Immature natural killer cell (primary cell): Measurements from ENCODE around the gene GALNT16. TPM values are rescaled to one million over a fixed set of nuclear protein-coding genes. Genes with fewer than 3 reads are reported as not detected.

Experiments
- DNase-seq, 3 donors: peaks; one replicate each; pipeline ENCODE4 v3.0.0; 2022; ENCODE audit warnings: mixed read lengths in 1 of 3
- H3K27ac Mint-ChIP-seq, 6 donors: one replicate each; pipeline ENCODE4 v1.8.0; 2020; ENCODE audit warnings: mixed read lengths in 6 of 6, mild to moderate bottlenecking in 5 of 6, inconsistent platforms in 4 of 6, moderate library complexity in 3 of 6
- H3K27me3 Mint-ChIP-seq, 3 donors: one replicate each; pipeline ENCODE4 v1.8.0; 2020 to 2021; ENCODE audit warnings: low read depth in 3 of 3, mild to moderate bottlenecking in 3 of 3, mixed read lengths in 3 of 3, moderate library complexity in 3 of 3, inconsistent platforms in 1 of 3
- H3K36me3 Mint-ChIP-seq, 3 donors: one replicate each; pipeline ENCODE4 v1.8.0; 2020; ENCODE audit warnings: mixed read lengths in 3 of 3, inconsistent platforms in 2 of 3, mild to moderate bottlenecking in 2 of 3
- H3K4me1 Mint-ChIP-seq, 2 donors: one replicate each; pipeline ENCODE4 v1.8.0; 2020; ENCODE audit warnings: inconsistent platforms in 2 of 2, mild to moderate bottlenecking in 2 of 2, mixed read lengths in 2 of 2, moderate library complexity in 1 of 2
- H3K4me3 Mint-ChIP-seq, 5 donors: one replicate each; pipeline ENCODE4 v1.8.0; 2020; ENCODE audit warnings: mild to moderate bottlenecking in 5 of 5, mixed read lengths in 5 of 5, inconsistent platforms in 3 of 5, moderate library complexity in 3 of 5
- H3K9me3 Mint-ChIP-seq, 6 donors: one replicate each; pipeline ENCODE4 v1.8.0; 2020; ENCODE audit warnings: mild to moderate bottlenecking in 6 of 6, mixed read lengths in 6 of 6, inconsistent platforms in 4 of 6, moderate library complexity in 3 of 6
- polyA plus RNA-seq, 3 donors: library from polyadenylated mRNA; unstranded; fragments of 300-500 nt; fragmentation: Illumina TruSeq; gene quantifications; one replicate each; pipeline ENCODE4 v1.2.3, GENCODE V29; 2021

GALNT16 gene
- polyA plus RNA-seq, 3 donors from 2014 or later = not detected

DNA sequence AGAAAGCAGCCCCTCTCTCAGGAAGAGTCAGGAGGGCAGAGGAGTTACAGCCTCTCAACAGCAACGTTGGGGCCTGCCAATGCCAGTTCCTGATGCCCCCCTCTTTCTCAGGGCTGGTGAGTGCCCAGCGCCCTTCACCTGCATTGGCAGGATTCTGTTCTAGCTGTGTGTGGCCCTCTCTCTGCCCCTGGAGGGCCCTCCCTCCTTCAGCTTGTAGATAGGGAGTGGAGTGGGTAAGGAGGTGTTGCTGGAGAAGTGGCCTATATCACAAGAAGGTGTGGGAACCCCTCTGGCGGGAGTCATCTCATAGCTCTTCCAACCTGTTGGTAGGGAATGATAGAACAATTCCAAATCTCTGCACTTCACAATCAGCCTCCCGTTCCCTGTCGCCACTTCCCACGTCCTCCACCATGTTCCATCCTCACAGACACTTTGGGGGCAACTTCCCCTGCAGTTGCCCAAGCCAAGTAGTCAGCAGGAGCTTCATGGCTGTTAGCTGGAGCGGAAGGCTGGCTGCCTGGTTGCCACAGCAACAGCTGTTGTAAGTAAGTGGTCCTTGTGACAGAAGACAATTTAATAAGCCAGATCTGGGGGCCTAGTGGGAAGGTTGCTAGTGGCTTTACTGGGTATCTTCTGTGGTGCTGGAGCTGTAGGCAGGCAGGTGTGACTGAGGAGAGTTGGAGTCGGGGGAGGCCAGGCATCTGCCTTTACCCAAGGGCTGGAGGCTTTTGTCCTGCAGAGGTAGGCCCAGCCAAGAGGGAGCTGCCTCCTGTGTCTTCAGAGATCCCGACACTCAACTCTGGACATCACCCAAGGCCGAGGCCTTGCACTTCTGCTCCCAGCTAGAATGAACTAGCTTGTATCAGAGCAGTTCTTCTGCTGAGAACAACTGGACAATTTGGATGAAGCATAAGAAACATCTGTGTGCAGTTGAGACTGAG, 38.4 kb downstream of the GALNT16 start:
- Mint-ChIP-seq H3K36me3 (no peaks in the 10 kb centered on the region), H3K27ac (no peak overlapping the region)

DNA sequence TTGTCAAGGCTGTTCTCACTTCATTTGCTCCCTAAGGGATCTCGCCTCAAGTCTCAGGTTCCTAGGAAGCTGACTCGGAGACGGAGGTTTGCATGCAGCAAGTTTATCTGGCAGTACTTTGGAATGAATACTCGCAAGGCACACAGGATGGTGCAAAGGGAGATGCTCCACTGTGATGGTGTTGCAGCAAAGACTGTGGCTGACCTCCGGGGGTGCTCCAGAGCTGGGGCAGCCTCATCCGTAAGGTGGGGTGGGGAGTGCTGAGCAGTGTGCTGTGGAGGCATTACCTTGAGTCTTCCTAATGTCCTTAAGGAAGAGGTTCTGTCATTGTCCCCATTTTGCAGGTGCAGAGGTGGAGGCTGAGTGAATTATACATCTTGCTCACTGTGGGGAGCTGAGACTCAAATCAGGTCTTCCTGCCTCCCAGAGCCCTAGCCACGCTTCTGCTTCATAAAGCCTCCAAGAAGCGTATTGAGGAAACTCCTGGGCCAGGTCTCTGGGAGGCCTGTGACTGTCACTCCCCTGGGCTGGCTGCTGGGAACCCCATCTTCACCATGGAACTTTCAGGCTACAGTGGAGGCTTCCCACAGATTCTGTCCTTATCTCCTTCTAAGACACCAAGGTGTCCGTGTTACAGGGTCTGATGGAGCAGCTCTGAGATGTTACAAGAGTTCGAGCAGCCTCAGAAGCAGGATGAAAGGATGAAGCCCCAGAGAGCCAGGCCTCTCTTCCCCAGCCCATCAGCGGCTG, 39.5 kb downstream of the GALNT16 start:
- no peaks in the 10 kb centered on the region for H3K36me3 Mint-ChIP-seq
- no peak overlapping the region for H3K4me3 Mint-ChIP-seq
- peaks cover 0 to 5% (median 4%) of the 10 kb centered on the region in 3 donors for H3K27me3 Mint-ChIP-seq
- H3K27ac Mint-ChIP-seq = no peak overlapping the region
- no peak for DNase-seq
- no peaks in the 10 kb centered on the region for H3K4me1 Mint-ChIP-seq
- H3K9me3 Mint-ChIP-seq = no peaks in the 10 kb centered on the region

More for the DNA sequence above, 38.4 kb downstream of the GALNT16 start:
- Mint-ChIP-seq H3K4me3 (no peak overlapping the region), H3K27me3 (peaks cover 0 to 5% (median 4%) of the 10 kb centered on the region in 3 donors), H3K4me1 (no peaks in the 10 kb centered on the region), H3K9me3 (no peaks in the 10 kb centered on the region)
- no peak for DNase-seq

DNA sequence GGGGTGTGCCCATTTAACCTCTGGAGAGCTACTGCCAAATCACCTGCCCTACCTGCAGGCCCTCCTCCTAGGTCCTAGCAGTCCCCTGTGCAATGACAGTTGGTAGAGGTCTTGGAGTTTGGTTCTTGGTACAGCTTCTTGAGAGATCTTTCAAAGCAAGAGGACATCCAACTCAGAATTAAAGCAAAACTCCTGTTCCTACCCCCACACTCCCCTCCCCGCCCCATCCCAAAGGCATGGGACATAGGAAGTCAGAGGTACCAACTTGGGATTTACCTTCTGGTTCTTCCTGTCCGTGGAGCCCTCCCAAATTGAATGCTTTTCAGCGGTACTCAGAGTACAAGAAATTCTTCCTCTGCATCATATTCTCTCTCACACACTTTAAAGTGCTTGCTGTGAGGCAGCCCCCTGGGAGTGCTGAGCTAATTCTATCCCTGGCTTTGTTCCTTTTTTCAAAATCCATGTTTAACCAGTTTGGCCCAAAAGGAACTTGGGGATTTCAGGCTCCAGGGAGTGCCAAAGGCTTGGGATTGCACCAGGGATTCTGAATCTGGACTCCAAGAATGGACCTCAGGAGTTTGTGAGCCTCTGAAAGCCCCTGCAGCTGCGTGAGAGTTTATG, 40.8 kb downstream of the GALNT16 start:
- Mint-ChIP-seq H3K4me3 (no peak overlapping the region), H3K9me3 (no peaks in the 10 kb centered on the region), H3K27me3 (peaks cover 2 to 9% (median 4%) of the 10 kb centered on the region in 3 donors), H3K4me1 (no peaks in the 10 kb centered on the region), H3K27ac (no peak overlapping the region), H3K36me3 (no peaks in the 10 kb centered on the region)
- no peak for DNase-seq

DNA sequence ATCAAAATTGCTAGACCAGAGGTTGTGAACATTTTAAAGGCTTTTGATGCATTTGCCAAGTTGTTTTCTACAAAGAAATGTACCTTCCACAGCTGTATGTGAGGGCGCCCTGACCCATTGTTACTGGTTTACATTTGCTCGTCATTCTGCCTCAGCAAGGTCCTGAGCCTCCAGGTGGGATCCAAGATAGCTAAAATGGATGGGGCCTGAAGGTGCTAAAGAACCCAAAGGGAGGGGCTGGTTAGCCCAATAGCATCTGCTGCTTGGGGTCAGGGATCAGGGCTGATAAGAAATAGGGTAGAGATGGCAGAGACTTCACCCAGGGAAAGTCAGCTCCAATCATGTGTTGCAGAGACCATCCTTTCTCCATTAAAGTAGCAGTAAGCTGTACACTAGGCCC, 43.1 kb downstream of the GALNT16 start:
- no peak for DNase-seq
- H3K4me3 Mint-ChIP-seq = no peak overlapping the region
- peaks cover 0 to 3% (median 0%) of the 10 kb centered on the region in 6 donors for H3K9me3 Mint-ChIP-seq
- H3K27ac Mint-ChIP-seq = no peak overlapping the region
- no peaks in the 10 kb centered on the region for H3K36me3 Mint-ChIP-seq
- no peaks in the 10 kb centered on the region for H3K4me1 Mint-ChIP-seq
- H3K27me3 Mint-ChIP-seq = peaks cover 4 to 9% (median 8%) of the 10 kb centered on the region in 3 donors

DNA sequence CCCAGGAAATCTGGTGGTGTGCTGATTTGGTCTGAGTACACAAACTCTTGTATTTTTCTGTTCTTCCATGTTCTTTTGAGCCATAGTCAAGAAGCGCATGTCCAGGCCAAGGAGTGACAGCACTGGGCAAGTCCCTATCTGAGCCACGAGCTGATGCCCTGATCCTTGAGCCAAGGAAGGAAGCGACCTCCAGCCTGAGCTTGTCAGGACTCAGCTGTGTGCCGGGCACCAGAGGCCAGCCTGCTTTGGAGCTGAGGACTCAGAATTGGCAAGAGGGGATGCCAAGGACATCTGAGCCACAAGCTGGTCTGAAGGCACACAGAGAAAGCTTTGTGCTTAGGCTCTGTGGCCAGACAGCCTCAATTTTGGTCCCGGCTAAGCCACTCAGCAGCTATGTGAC, 52.6 kb downstream of the GALNT16 start:
- H3K36me3 Mint-ChIP-seq = no peaks in the 10 kb centered on the region
- peaks cover 0 to 2% (median 0%) of the 10 kb centered on the region in 6 donors for H3K9me3 Mint-ChIP-seq

DNA sequence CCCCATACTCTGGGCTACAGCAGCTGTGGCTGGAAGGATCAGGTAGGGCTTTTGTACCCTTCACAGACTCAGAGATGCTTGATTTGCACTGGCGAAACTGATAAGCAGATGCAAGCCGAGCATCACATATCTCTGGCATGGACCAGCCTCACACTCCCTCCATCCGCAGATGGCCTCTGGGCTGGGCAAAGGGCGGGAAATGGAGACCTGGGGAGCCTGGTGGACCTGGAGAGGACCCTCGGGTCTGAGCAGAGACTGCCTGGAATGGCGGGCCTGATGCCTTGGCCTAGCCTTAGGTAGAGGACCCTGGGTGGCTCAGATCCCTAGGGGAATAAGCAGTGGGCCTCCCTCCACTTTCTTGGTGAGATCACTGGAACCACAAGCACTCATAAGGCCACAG, 53.2 kb downstream of the GALNT16 start:
- H3K27ac Mint-ChIP-seq = no peak overlapping the region
- H3K36me3 Mint-ChIP-seq = no peaks in the 10 kb centered on the region
- no peak overlapping the region for H3K4me3 Mint-ChIP-seq
- peaks cover 0 to 2% (median 0%) of the 10 kb centered on the region in 6 donors for H3K9me3 Mint-ChIP-seq
- H3K27me3 Mint-ChIP-seq = peaks cover 2 to 8% (median 4%) of the 10 kb centered on the region in 3 donors
- no peaks in the 10 kb centered on the region for H3K4me1 Mint-ChIP-seq
- no peak for DNase-seq

More for the DNA sequence above, 52.6 kb downstream of the GALNT16 start:
- H3K4me1 Mint-ChIP-seq = no peaks in the 10 kb centered on the region
- H3K4me3 Mint-ChIP-seq = no peak overlapping the region
- DNase-seq = no peak
- no peak overlapping the region for H3K27ac Mint-ChIP-seq
- peaks cover 4 to 8% (median 4%) of the 10 kb centered on the region in 3 donors for H3K27me3 Mint-ChIP-seq

DNA sequence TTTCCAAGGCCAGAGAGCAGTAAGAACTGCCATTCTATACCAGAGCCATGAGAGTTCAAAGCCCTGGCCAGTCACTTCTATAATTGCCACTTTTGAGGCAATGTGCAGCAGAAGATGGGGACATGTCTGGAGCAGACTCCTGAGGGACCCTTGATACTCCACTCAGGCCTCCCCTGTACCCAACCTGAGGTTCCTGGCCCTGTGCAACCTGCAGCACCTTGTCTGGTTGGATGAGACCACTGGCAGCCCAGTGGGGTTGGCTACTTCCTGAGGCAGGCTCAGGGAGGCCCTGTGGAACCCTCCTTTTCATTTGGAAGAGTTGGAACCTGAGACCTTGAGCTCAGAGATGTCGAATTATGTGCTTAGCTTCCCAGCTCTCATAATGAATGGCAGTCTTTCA, 54.4 kb downstream of the GALNT16 start:
- no peak for DNase-seq
- Mint-ChIP-seq H3K27ac (no peak overlapping the region), H3K9me3 (peaks cover 0 to 2% (median 0%) of the 10 kb centered on the region in 6 donors), H3K27me3 (peaks cover 3 to 8% (median 5%) of the 10 kb centered on the region in 3 donors), H3K4me1 (no peaks in the 10 kb centered on the region), H3K36me3 (no peaks in the 10 kb centered on the region), H3K4me3 (no peak overlapping the region)

DNA sequence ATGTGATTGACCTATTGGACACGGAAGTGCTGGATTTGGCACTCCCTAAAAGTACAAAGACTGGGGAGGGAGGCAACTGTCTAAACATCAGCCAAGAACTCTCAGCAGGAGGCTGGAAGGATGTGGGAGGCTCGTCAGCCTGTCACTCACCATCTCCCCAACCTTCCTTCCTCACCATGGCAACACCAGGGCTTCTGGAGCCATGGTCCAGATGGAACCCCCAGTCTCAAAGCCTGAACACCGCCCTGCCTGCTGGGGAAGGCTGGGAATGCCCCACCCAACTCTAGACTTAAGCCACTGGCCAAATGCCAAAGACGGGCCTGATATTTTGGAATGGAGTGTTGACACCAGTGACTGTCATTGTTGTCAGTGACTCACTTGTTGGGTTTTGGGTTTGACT, 55.3 kb downstream of the GALNT16 start:
- H3K27me3 Mint-ChIP-seq = peaks cover 3 to 6% (median 5%) of the 10 kb centered on the region in 3 donors
- H3K36me3 Mint-ChIP-seq = no peaks in the 10 kb centered on the region
- H3K27ac Mint-ChIP-seq = no peak overlapping the region
- no peak for DNase-seq
- peaks cover 0 to 2% (median 0%) of the 10 kb centered on the region in 6 donors for H3K9me3 Mint-ChIP-seq
- H3K4me3 Mint-ChIP-seq = no peak overlapping the region
- H3K4me1 Mint-ChIP-seq = no peaks in the 10 kb centered on the region

DNA sequence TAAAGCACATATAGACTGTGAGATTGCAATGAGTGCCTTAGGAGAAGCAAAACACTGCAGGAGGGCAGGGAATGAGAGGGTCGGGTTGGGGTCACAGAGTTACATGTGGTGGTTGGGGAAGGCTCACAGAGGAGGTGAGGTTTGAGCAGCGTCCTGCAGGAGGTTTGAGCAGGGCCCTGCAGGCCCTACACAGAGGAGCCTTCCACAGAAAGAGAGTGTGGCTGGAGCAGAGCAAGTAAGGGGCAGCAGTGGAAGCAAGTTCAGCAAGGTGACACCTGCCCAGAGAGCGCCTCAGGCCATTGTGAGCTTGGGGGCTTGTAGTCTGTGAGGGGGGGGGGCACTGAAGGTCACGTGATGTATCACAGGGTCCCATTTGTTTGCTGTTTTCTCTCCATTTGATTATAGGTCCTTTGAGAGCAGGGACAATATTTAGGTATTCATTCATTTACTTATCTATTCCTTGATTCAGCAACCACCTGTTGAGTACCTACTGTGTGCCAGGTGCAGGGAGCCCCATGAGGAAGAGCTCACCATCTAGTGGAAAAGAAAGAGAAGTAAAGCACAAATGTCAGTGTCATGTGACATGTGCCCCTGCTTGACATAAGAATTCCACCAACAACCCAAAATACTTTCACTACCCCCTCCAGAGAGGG, 56.6 kb downstream of the GALNT16 start:
- no peak for DNase-seq
- Mint-ChIP-seq H3K27me3 (peaks cover 0 to 3% (median 2%) of the 10 kb centered on the region in 3 donors), H3K9me3 (peaks cover 0 to 2% (median 0%) of the 10 kb centered on the region in 6 donors), H3K36me3 (no peaks in the 10 kb centered on the region), H3K4me3 (no peak overlapping the region), H3K4me1 (no peaks in the 10 kb centered on the region), H3K27ac (no peak overlapping the region)

DNA sequence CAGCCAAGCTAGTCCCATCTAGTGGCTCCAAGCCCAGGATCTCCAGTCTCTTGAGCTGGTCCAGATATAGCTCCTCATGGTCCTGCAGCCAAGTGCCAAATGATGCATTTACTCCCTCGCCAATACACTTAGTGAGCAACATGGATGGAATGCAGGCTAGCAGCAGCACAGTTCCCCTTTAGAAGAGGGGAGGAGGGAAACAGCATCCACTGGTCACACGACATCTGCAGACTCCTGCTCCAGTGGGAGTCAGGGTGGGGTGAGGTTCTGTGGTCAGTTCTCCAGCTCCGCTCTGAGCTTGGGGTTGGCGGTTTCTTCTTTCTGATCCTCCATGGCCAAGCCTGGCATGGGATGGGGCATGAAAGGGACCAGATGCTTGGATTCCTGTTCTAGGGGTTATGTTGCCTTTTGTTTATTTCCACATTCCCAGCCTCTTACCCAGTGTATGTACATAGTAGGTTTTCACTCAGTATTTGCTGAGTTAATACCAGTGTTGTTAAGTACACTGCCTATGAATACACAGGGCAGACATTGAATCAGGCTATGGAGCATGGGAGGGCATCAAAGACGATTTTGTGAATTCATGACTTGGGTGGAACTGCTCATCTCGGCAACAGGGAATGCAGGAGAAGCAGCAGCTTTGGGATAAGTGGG, 57.3 kb downstream of the GALNT16 start:
- H3K27me3 Mint-ChIP-seq = peaks cover 0 to 4% (median 3%) of the 10 kb centered on the region in 3 donors
- H3K9me3 Mint-ChIP-seq = peaks cover 0 to 2% (median 0%) of the 10 kb centered on the region in 6 donors
- DNase-seq = no peak
- H3K27ac Mint-ChIP-seq = no peak overlapping the region
- no peaks in the 10 kb centered on the region for H3K4me1 Mint-ChIP-seq
- no peaks in the 10 kb centered on the region for H3K36me3 Mint-ChIP-seq
- no peak overlapping the region for H3K4me3 Mint-ChIP-seq

DNA sequence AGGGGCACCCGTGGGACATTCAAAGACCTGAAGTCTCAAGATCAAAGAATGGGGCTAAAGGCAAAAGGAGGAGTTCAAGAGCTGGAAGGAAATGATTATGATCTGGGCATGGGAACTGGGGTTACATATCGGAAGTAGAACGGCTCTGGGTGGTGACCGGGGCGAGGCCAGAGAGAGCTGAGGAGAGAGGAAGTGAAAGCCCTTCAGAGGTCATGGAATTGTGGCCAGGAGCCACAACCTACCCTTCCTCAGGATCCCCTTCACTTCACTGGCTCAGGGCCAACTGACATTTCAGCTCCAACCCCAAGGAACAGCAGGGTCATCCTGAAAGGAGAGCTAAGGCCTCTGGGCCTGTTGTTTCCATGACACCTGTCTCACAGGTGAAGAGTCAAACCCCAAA, 57.8 kb downstream of the GALNT16 start:
- H3K27ac Mint-ChIP-seq = no peak overlapping the region
- no peak overlapping the region for H3K4me3 Mint-ChIP-seq
- H3K27me3 Mint-ChIP-seq = peaks cover 0 to 4% (median 3%) of the 10 kb centered on the region in 3 donors
- no peaks in the 10 kb centered on the region for H3K36me3 Mint-ChIP-seq
- H3K9me3 Mint-ChIP-seq = peaks cover 0 to 2% (median 0%) of the 10 kb centered on the region in 6 donors
- no peaks in the 10 kb centered on the region for H3K4me1 Mint-ChIP-seq
- no peak for DNase-seq

DNA sequence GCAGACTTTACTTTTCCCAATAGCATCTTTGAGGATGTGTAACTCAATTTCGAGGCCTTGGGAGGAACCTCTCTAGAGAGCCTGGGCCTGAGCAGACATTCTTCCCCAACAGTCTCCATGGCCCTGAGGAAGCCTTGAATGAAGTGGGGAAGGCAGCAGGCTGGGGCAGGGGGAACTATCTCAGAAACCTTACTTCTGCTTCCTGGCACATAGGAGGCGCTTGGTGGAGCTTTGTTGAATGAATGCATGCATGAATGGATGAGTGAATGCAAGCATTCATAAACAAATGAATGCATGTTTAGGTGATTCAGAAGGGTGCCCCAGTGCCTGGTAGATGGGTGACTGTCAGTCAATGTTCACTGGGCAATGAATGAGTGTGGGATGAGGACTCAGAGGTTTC, 58.3 kb downstream of the GALNT16 start:
- H3K9me3 Mint-ChIP-seq = peaks cover 0 to 2% (median 0%) of the 10 kb centered on the region in 6 donors
- peaks cover 0 to 4% (median 3%) of the 10 kb centered on the region in 3 donors for H3K27me3 Mint-ChIP-seq
- DNase-seq = no peak
- H3K4me1 Mint-ChIP-seq = no peaks in the 10 kb centered on the region
- no peak overlapping the region for H3K4me3 Mint-ChIP-seq
- no peak overlapping the region for H3K27ac Mint-ChIP-seq
- H3K36me3 Mint-ChIP-seq = no peaks in the 10 kb centered on the region
